HepG2 (cell line): ENCODE results near the gene DENND4A. TPM values are rescaled to one million over a fixed set of nuclear protein-coding genes. Genes with fewer than 3 reads are reported as not detected.

Experiments
- CEBPB ChIP-seq: IDR thresholded peaks from 2 replicates; pipeline ENCODE4 v1.6.1; 2011; ENCODE audit warnings: low read depth, low read length, improper control_type of control experiment, borderline replicate concordance
- HNRNPLL ChIP-seq: fragments of 200-400 bp; formaldehyde crosslinking; IDR thresholded peaks from 2 replicates; pipeline ENCODE4 v1.6.1; 2017; ENCODE audit warnings: mild to moderate bottlenecking, low read depth, low read length; ENCODE audit not compliant: poor library complexity, severe bottlenecking
- IRX3 ChIP-seq: sonication (generic); formaldehyde crosslinking; IDR thresholded peaks from 2 replicates; pipeline ENCODE4 v1.8.1; 2023; ENCODE audit warnings: mild to moderate bottlenecking, low read depth, missing genetic modification reagents, borderline replicate concordance
- KAT7 ChIP-seq: IDR thresholded peaks from 2 replicates; pipeline ENCODE4 v1.6.1; 2018; ENCODE audit warnings: borderline replicate concordance, missing compliant biosample characterization
- MBD4 ChIP-seq: IDR thresholded peaks from 2 replicates; pipeline ENCODE4 v1.6.1; 2012; ENCODE audit warnings: low read length, inconsistent platforms, borderline replicate concordance
- MED8 ChIP-seq: sonication (generic); formaldehyde crosslinking; IDR thresholded peaks from 2 replicates; pipeline ENCODE4 v1.8.1; 2023; ENCODE audit warnings: mild to moderate bottlenecking, missing genetic modification reagents; ENCODE audit not compliant: insufficient replicate concordance
- MLLT10 ChIP-seq: sonication (generic); formaldehyde crosslinking; IDR thresholded peaks from 2 replicates; pipeline ENCODE4 v1.4.0; 2020; ENCODE audit warnings: missing genetic modification reagents
- NFRKB ChIP-seq: fragments of 450-650 bp; IDR thresholded peaks from 2 replicates; pipeline ENCODE4 v1.6.1; 2017
- PAWR ChIP-seq: sonication (generic); formaldehyde crosslinking; IDR thresholded peaks from 2 replicates; pipeline ENCODE4 v1.4.0; 2020; ENCODE audit warnings: missing genetic modification reagents, mild to moderate bottlenecking, borderline replicate concordance
- PRDM15 ChIP-seq: sonication (generic); formaldehyde crosslinking; IDR thresholded peaks from 2 replicates; pipeline ENCODE4 v1.4.0; 2020; ENCODE audit warnings: missing genetic modification reagents
- RELA ChIP-seq: sonication (generic); formaldehyde crosslinking; IDR thresholded peaks from 2 replicates; pipeline ENCODE4 v1.4.0; 2020; ENCODE audit warnings: missing genetic modification reagents
- SOX5 ChIP-seq: IDR thresholded peaks from 2 replicates; pipeline ENCODE4 v1.6.1; 2016; ENCODE audit warnings: borderline replicate concordance
- TCF7L2 ChIP-seq: IDR thresholded peaks from 2 replicates; pipeline ENCODE4 v1.6.1; 2011; ENCODE audit warnings: mild to moderate bottlenecking, low read depth, low read length, moderate library complexity
- ZNF263 ChIP-seq: sonication (generic); formaldehyde crosslinking; IDR thresholded peaks from 2 replicates; pipeline ENCODE4 v1.4.0; 2020; ENCODE audit warnings: missing genetic modification reagents
- ZNF331 ChIP-seq: sonication (generic); formaldehyde crosslinking; IDR thresholded peaks from 2 replicates; pipeline ENCODE4 v1.4.0; 2020; ENCODE audit warnings: missing genetic modification reagents
- ZNF333 ChIP-seq: sonication (generic); formaldehyde crosslinking; IDR thresholded peaks from 2 replicates; pipeline ENCODE4 v1.4.0; 2020; ENCODE audit warnings: mild to moderate bottlenecking, missing genetic modification reagents, borderline replicate concordance
- ZNF362 ChIP-seq: sonication (generic); formaldehyde crosslinking; IDR thresholded peaks from 2 replicates; pipeline ENCODE4 v1.4.0; 2020; ENCODE audit warnings: missing genetic modification reagents, mild to moderate bottlenecking, borderline replicate concordance
- ZNF468 ChIP-seq: sonication (generic); formaldehyde crosslinking; IDR thresholded peaks from 2 replicates; pipeline ENCODE4 v1.8.0; 2022; ENCODE audit warnings: mild to moderate bottlenecking, moderate library complexity, missing genetic modification reagents
- ZNF619 ChIP-seq: sonication (generic); formaldehyde crosslinking; IDR thresholded peaks from 2 replicates; pipeline ENCODE4 v1.4.0; 2020; ENCODE audit warnings: mild to moderate bottlenecking, missing genetic modification reagents
- ZNF713 ChIP-seq: sonication (generic); formaldehyde crosslinking; IDR thresholded peaks from 2 replicates; pipeline ENCODE4 v1.4.0; 2020; ENCODE audit warnings: mild to moderate bottlenecking, missing genetic modification reagents
- polyA plus RNA-seq, 8 experiments: library from polyadenylated mRNA; depleted of rRNA in 3 of 8; stranded (reverse) in 7 of 8; unstranded in 1 of 8; fragments of >200 nt; fragmentation: Illumina TruSeq in 4 of 8; extraction: Trizol in 4 of 8; gene quantifications; 2 replicates each; pipeline versions ENCODE4 v1.2.1 to v1.2.3, GENCODE V29; 2011 to 2016; ENCODE audit warnings: low read depth in 4 of 8, missing spikeins in 1 of 8, mixed read lengths in 1 of 8; ENCODE audit not compliant: insufficient read depth in 1 of 8
- total RNA-seq, 5 experiments: library from RNA; depleted of rRNA; stranded (reverse); fragments of >200 nt; fragmentation: Illumina TruSeq; extraction: Trizol; gene quantifications; 2 replicates each; pipeline ENCODE4 v1.2.3, GENCODE V29; 2016; ENCODE audit warnings: low read depth in 1 of 5
- TF ChIP-seq, protein P1 (sequence below): sonication (generic); formaldehyde crosslinking; IDR thresholded peaks from 2 replicates; pipeline ENCODE4 v1.5.1; 2020; ENCODE audit warnings: missing genetic modification reagents, mild to moderate bottlenecking, borderline replicate concordance
- TF ChIP-seq, protein P2 (sequence below): sonication (generic); formaldehyde crosslinking; IDR thresholded peaks from 2 replicates; pipeline ENCODE4 v1.8.0; 2022; ENCODE audit warnings: mild to moderate bottlenecking, missing genetic modification reagents

The DENND4A gene
- total and polyA plus RNA-seq, 2 of the 13 experiments (the other 11 are each of a cell fraction or from before 2014, with no cell fraction given), result 13.2 to 18.6 TPM

GRCh38 chr15:65832549-65833364 is 40.7 kb upstream of the DENND4A start (continued):
- TF ChIP-seq, protein P1, sequence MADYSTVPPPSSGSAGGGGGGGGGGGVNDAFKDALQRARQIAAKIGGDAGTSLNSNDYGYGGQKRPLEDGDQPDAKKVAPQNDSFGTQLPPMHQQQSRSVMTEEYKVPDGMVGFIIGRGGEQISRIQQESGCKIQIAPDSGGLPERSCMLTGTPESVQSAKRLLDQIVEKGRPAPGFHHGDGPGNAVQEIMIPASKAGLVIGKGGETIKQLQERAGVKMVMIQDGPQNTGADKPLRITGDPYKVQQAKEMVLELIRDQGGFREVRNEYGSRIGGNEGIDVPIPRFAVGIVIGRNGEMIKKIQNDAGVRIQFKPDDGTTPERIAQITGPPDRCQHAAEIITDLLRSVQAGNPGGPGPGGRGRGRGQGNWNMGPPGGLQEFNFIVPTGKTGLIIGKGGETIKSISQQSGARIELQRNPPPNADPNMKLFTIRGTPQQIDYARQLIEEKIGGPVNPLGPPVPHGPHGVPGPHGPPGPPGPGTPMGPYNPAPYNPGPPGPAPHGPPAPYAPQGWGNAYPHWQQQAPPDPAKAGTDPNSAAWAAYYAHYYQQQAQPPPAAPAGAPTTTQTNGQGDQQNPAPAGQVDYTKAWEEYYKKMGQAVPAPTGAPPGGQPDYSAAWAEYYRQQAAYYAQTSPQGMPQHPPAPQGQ (CRISPR knock-in tag), result no peak
- no peak for TF ChIP-seq TCF7L2
- TF ChIP-seq ZNF263, result peak; percentile 49
- TF ChIP-seq PAWR (CRISPR knock-in tag), result no peak
- TF ChIP-seq MED8 (CRISPR knock-in tag), result no peak
- TF ChIP-seq IRX3 (CRISPR knock-in tag), result no peak
- TF ChIP-seq, protein P2, sequence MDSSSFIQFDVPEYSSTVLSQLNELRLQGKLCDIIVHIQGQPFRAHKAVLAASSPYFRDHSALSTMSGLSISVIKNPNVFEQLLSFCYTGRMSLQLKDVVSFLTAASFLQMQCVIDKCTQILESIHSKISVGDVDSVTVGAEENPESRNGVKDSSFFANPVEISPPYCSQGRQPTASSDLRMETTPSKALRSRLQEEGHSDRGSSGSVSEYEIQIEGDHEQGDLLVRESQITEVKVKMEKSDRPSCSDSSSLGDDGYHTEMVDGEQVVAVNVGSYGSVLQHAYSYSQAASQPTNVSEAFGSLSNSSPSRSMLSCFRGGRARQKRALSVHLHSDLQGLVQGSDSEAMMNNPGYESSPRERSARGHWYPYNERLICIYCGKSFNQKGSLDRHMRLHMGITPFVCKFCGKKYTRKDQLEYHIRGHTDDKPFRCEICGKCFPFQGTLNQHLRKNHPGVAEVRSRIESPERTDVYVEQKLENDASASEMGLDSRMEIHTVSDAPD (CRISPR knock-in tag), result peak; percentile 92; the same call in 1 of the 2 replicates
- TF ChIP-seq ZNF333 (CRISPR knock-in tag), result no peak
- TF ChIP-seq ZNF468, result no peak
- peak; percentile 74; the same call in 1 of the 2 replicates for TF ChIP-seq ZNF331 (CRISPR knock-in tag)
- TF ChIP-seq ZNF619 (CRISPR knock-in tag), result peak; percentile 66; the same call in 1 of the 2 replicates
- no peak for TF ChIP-seq PRDM15 (CRISPR knock-in tag)
- TF ChIP-seq CEBPB, result peak; percentile 53
- peak; percentile 87; the same call in 1 of the 2 replicates for TF ChIP-seq SOX5 (CRISPR knock-in tag)
- TF ChIP-seq NFRKB, result no peak
- no peak for TF ChIP-seq MLLT10 (CRISPR knock-in tag)
- TF ChIP-seq HNRNPLL, result no peak
- peak; percentile 31; the same call in 1 of the 2 replicates for TF ChIP-seq ZNF362 (CRISPR knock-in tag)
- TF ChIP-seq ZNF713 (CRISPR knock-in tag), result no peak
- no peak for TF ChIP-seq RELA (CRISPR knock-in tag)
- peak; percentile 62; the same call in 1 of the 2 replicates for TF ChIP-seq KAT7 (CRISPR knock-in tag)
- TF ChIP-seq MBD4, result peak; percentile 80; the same call in 1 of the 2 replicates
